ENCODE data around the gene EGLN2. TPM values are rescaled to one million over a fixed set of nuclear protein-coding genes. Genes with fewer than 3 reads are reported as not detected.

Gene EGLN2
- total RNA-seq, 2 experiments from 2014 or later = 87.4 to 90.1 TPM

Other genes with a start within 250 kb of the EGLN2 start
- 10 to 100 TPM; 82.8 to 89.3 TPM for gene SHKBP1, start 222.3 kb upstream of the EGLN2 start, total RNA-seq
- gene LTBP4, start 197.8 kb upstream of the EGLN2 start, total RNA-seq = 100 to 1,000 TPM; 117 to 121 TPM
- gene NUMBL, start 108.5 kb upstream of the EGLN2 start, total RNA-seq = 10 to 100 TPM; 13.7 to 17.7 TPM
- 10 to 100 TPM; 23.2 to 24.0 TPM for gene COQ8B, start 82.3 kb upstream of the EGLN2 start, total RNA-seq
- gene ITPKC, start 82.1 kb upstream of the EGLN2 start, total RNA-seq = 1 to 10 TPM; 4.8 to 5.2 TPM
- 10 to 100 TPM; 12.8 to 14.2 TPM for gene ACTMAP, start 48.7 kb upstream of the EGLN2 start, total RNA-seq
- 100 to 1,000 TPM; 260 to 281 TPM for gene SNRPA, start 48.0 kb upstream of the EGLN2 start, total RNA-seq
- not detected for gene MIA, start 23.7 kb upstream of the EGLN2 start, total RNA-seq
- gene RAB4B, start 20.9 kb upstream of the EGLN2 start, total RNA-seq = 10 to 100 TPM; 39.7 to 42.3 TPM
- under 1 TPM in 1 of 2 experiments, not detected in 1; 0.41 TPM for gene CYP2A6, start 51.3 kb downstream of the EGLN2 start, total RNA-seq
- not detected for gene CYP2A7, start 83.0 kb downstream of the EGLN2 start, total RNA-seq
- gene CYP2B6, start 192.1 kb downstream of the EGLN2 start, total RNA-seq = not detected